Prostate gland (tissue), 2 donors: ENCODE data around the gene SH3BP1. TPM values are rescaled to one million over a fixed set of nuclear protein-coding genes. Genes with fewer than 3 reads are reported as not detected.
"Not testable (repeated sequence)": the region's sequence is repeated elsewhere in the genome, so short reads cannot be mapped to it uniquely, and the experiment has no call there.

Experiments
- DNase-seq: peaks from one replicate; pipeline ENCODE4 v3.0.0-alpha.2; 2019; ENCODE audit warnings: low spot score
- H3K27ac ChIP-seq, 2 donors: fragments of 200-600 bp; sonication (generic); 2 replicates each; pipeline ENCODE4 v1.5.1; 2017 to 2019
- H3K27me3 ChIP-seq: fragments of 200-600 bp; sonication (generic); replicated peaks from 2 replicates; pipeline ENCODE4 v1.5.1; 2019; ENCODE audit not compliant: insufficient read depth
- H3K36me3 ChIP-seq, 2 donors: fragments of 200-600 bp; sonication (generic); 1 replicate in 1 of 2; 2 replicates in 1 of 2; pipeline versions ENCODE4 v1.5.1 to v1.8.1; 2017 to 2019
- H3K4me1 ChIP-seq: fragments of 200-600 bp; sonication (generic); replicated peaks from 2 replicates; pipeline ENCODE4 v1.5.1; 2019
- H3K4me3 ChIP-seq, 2 donors: fragments of 200-600 bp; sonication (generic); 2 replicates each; pipeline ENCODE4 v1.5.1; 2017 to 2019
- H3K9me3 ChIP-seq: fragments of 200-600 bp; sonication (generic); 2 replicates; pipeline ENCODE4 v1.5.1; 2017
- CTCF ChIP-seq, 4 experiments: fragments of 200-600 bp in 2 of 4; fragments of 450-650 bp in 2 of 4; sonication (generic) in 2 of 4; IDR thresholded peaks; 1 replicate in 3 of 4; 2 replicates in 1 of 4; pipeline ENCODE4 v1.5.1; 2016 to 2019; ENCODE audit warnings: antibody characterized with exemption in 4 of 4, mild to moderate bottlenecking in 2 of 4, moderate library complexity in 2 of 4
- POLR2A ChIP-seq: fragments of 450-650 bp; IDR thresholded peaks from one replicate; pipeline ENCODE4 v1.6.1; 2016; ENCODE audit warnings: antibody characterized with exemption, mild to moderate bottlenecking
- POLR2AphosphoS5 ChIP-seq: sonication (generic); formaldehyde crosslinking; IDR thresholded peaks from one replicate; pipeline ENCODE4 v1.6.1; 2017; ENCODE audit warnings: antibody characterized with exemption
- WGBS: methylation state at CpG from one replicate; pipeline ENCODE4 v1.1.5; 2018; 5-methylcytosine and 5-hydroxymethylcytosine counted together
- intact Hi-C: fragments of 100-400 bp; cut with DNase I; formaldehyde crosslinking; loops from one replicate; pipeline ENCODE4 v1.14.2; 2022
- total RNA-seq, 2 donors: library from RNA; depleted of rRNA; stranded (reverse); fragments of >200 nt; gene quantifications; one replicate each; pipeline ENCODE4 v1.1.0, GENCODE V29; 2016

SH3BP1 gene
- total RNA-seq: 10 to 100 TPM; 10.9 to 12.0 TPM

GRCh38 chr22:37639070-37639760 lies at the start of gene SH3BP1:
SH3BP1 (plus strand) TSS chr22:37639669; CDS start chr22:37639788, 119 bp downstream.
- TF ChIP-seq CTCF (IDR thresholded peaks at IDR 0.05): peak in 1 of 4 experiments; percentile 20
- TF ChIP-seq POLR2A: peak; percentile 60
- no peak for TF ChIP-seq POLR2AphosphoS5
- no peaks in the 10 kb centered on the region for H3K9me3 ChIP-seq
- peak within 1 kb of the TSS; percentile 57 for H3K4me3 ChIP-seq
- no peaks in the 10 kb centered on the region for H3K4me1 ChIP-seq
- no peaks in the 10 kb centered on the region for H3K36me3 ChIP-seq
- DNase-seq: no peak
- intact Hi-C loops: no loop called here
- WGBS: 6% methylated on average over 39 of the region's 57 CpGs
- peak within 1 kb of the TSS; percentile 73 to 80 for H3K27ac ChIP-seq
- H3K27me3 ChIP-seq: no peaks in the 10 kb centered on the region

- not testable (repeated sequence) for H3K27ac ChIP-seq, H3K9me3 ChIP-seq, H3K36me3 ChIP-seq, H3K4me3 ChIP-seq, DNase-seq, H3K4me1 ChIP-seq, H3K27me3 ChIP-seq
- intact Hi-C loops: loop anchor here (10.0 kb wide), 1 partner anchor 56 kb away; no protein-coding TSS in a partner anchor
- WGBS: 92% methylated on average over 6 of the region's 6 CpGs
Measured at GRCh38 chr22:37591081-37591480, 48.4 kb upstream of the SH3BP1 start.

- intact Hi-C loops: loop anchor here (10.0 kb wide), 1 partner anchor 57 kb away; no protein-coding TSS in a partner anchor
Measured at GRCh38 chr22:37591823-37592404, 47.6 kb upstream of the SH3BP1 start.

GRCh38 chr22:37594237-37594636 lies 45.2 kb upstream of the SH3BP1 start:
- intact Hi-C loops: loop anchor here (10.0 kb wide), 1 partner anchor 59 kb away; no protein-coding TSS in a partner anchor
- WGBS: 89% methylated on average over 5 of the region's 5 CpGs

More at GRCh38 chr22:37591823-37592404, 47.6 kb upstream of the SH3BP1 start:
- Histone ChIP-seq H3K4me1 (no peaks in the 10 kb centered on the region), H3K36me3 (no peaks in the 10 kb centered on the region), H3K27ac (no peak overlapping the region), H3K9me3 (no peaks in the 10 kb centered on the region), H3K27me3 (no peaks in the 10 kb centered on the region), H3K4me3 (no peak overlapping the region)
- DNase-seq: no peak
- WGBS: 80% methylated on average over 12 of the region's 12 CpGs
- no peak for TF ChIP-seq POLR2AphosphoS5
- no peak for TF ChIP-seq CTCF (IDR thresholded peaks at IDR 0.05)
- TF ChIP-seq POLR2A: no peak

More at GRCh38 chr22:37594237-37594636, 45.2 kb upstream of the SH3BP1 start:
- Histone ChIP-seq H3K4me3 (no peak overlapping the region), H3K4me1 (no peaks in the 10 kb centered on the region), H3K27me3 (no peaks in the 10 kb centered on the region), H3K36me3 (no peaks in the 10 kb centered on the region), H3K27ac (no peak overlapping the region), H3K9me3 (no peaks in the 10 kb centered on the region)
- TF ChIP-seq CTCF (IDR thresholded peaks at IDR 0.05) (no peak), POLR2A (no peak), POLR2AphosphoS5 (no peak)
- no peak for DNase-seq
